Measurements from ENCODE around the gene CTLA4. TPM values are rescaled to one million over a fixed set of nuclear protein-coding genes. Genes with fewer than 3 reads are reported as not detected.

Gene CTLA4
- total RNA-seq, 1 donor from 2014 or later: not detected

DNA sequence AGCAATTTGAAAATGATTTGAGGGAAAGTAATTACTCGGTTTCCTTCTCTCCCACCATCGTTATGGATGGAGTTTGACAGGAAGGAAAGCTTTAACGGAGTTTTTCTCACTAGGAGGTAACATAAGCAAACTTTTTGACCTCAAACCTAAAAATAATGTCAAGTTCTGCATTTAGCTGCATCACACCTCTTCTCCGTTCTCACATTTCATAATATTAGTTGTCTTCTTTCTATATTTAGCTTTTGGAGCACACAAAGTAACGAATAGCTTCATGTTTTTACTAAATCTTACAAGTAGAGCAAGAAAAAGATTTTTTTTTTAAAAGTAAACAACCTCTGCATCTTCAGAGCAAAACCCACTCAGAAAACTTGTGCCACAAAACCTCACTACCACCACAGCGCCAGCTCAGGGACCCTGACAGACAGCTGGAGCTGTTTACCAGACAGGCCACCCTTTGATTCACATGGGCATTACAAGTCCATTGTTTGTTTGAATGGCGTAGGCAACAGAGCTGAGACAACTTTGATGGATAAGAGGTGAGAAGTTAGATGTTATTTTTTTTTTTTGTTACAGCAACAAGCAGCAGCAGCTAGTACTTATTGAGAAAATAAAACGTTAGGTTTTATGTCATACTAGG, 47.1 kb downstream of the CTLA4 start:
- no peak for DNase-seq (ENCODE audit: low spot score)
- intact Hi-C loops (cut with DNase I): loop anchor here (10.0 kb wide), 1 partner anchor 680 kb away; the partner anchor contains the start of gene CYP20A1

DNA sequence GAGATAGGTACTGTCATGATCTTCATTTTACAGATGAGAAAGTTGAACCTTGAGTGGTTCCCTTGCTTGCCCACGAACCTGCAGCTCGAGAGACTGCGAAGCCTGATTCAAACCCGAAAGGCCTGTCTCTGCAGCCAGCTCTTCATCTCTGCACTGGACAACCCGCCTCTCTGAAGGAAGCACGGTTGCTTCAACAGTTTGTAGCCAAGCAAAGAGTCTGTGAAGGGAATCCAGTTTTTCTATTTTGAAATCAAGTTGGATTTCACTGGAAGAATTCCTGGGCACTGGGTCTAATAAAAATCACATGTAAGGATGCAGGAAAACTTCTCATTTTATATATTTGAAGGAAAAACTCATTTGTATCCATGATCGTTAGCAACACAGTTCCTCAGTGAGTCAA, 47.7 kb downstream of the CTLA4 start:
- DNase-seq (ENCODE audit: low spot score): no peak
- intact Hi-C loops (cut with DNase I): loop anchor here (10.0 kb wide), 1 partner anchor 680 kb away; the partner anchor contains the start of gene CYP20A1

DNA sequence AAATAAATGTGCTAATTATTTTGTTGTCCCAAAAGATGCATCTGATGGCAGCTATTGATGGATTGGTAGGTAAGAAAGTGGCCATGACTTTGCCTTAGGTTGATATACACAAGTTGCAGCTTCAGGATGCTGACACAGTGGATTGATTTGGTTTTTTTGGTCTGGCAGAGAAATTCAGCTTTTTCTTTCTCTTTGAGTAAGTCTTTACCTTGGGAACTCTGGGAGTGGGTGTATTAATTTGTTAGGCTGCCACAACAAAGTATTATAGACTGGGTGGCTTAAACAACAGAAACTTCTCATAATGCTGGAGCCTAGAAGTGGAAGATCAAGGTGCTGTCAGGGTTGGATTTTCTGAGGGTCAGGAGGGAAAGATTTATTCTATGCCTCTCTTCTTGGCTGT, 49.2 kb downstream of the CTLA4 start:
- DNase-seq (ENCODE audit: low spot score): no peak
- intact Hi-C loops (cut with DNase I): loop anchor here (10.0 kb wide), 1 partner anchor 682 kb away; the partner anchor contains the start of gene CYP20A1

DNA sequence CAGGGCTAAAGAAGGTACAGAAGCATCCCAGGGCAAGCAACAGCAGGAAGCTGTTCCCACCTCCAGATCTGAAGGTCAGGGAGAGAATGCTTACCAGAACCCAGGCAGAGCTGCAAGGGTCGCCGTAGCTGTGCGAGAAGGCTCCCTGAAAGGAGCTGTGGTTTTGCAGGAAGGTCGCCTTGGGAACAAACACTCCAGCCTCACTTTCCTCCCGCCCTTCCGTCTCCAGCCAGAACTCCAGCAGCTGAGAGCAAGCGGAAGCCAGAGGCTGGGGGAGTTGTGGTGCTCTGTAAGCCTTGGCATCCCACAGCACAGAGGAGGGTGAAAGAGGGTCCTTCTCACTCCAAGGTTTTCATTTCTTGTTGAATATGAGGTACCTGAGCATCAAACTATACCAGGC, 50.7 kb downstream of the CTLA4 start:
- DNase-seq (ENCODE audit: low spot score): no peak
- intact Hi-C loops (cut with DNase I): loop anchor here (10.0 kb wide), 1 partner anchor 683 kb away; the partner anchor contains the start of gene CYP20A1

DNA sequence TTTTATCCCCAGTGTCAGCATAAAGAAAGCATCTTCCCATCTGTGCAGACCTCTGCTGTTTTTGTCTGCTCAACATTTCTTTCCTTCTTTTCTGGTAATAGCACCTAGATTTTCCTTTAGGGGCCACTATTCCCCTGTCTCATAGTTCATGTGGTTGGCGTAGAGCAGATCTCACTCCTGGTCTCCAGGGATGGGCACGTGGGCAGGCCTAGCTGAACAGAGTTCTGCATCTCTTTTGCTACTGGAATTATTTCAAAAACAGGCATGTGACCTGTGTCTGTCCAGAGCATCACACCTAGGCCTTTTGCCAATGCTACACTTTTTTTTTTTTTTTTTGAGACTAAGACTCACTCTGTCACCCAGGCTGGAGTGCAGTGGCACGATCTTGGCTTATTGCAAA, 51.3 kb downstream of the CTLA4 start:
- DNase-seq (ENCODE audit: low spot score): no peak
- intact Hi-C loops (cut with DNase I): loop anchor here (10.0 kb wide), 1 partner anchor 684 kb away; the partner anchor contains the start of gene CYP20A1

Other genes starting within 250 kb of the CTLA4 start
- gene CD28, start 161.1 kb upstream of the CTLA4 start, total RNA-seq: 1.3 TPM
- gene ICOS, start 69.0 kb downstream of the CTLA4 start, total RNA-seq: not detected

Data from cardiac septum (tissue), 1 donor.